ENCODE measurements around the gene FOLR1. TPM values are rescaled to one million over a fixed set of nuclear protein-coding genes. Genes with fewer than 3 reads are reported as not detected.

FOLR1 gene
- total and polyA plus RNA-seq, 2 donors = 0.18 to 1.1 TPM

Other genes with a start within 250 kb of the FOLR1 start
- 6.0 TPM for gene IL18BP, start 193.2 kb upstream of the FOLR1 start, total RNA-seq
- gene IL18BP, start 193.2 kb upstream of the FOLR1 start, polyA plus RNA-seq = 14.2 TPM
- 193 TPM for gene NUMA1, start 111.6 kb upstream of the FOLR1 start, total RNA-seq
- 219 TPM for gene NUMA1, start 111.6 kb upstream of the FOLR1 start, polyA plus RNA-seq
- 5.0 TPM for gene LRRC51, start 111.3 kb upstream of the FOLR1 start, total RNA-seq
- gene LRRC51, start 111.3 kb upstream of the FOLR1 start, polyA plus RNA-seq = 8.3 TPM
- 32.4 TPM for gene LAMTOR1, start 88.8 kb upstream of the FOLR1 start, total RNA-seq
- 147 TPM for gene LAMTOR1, start 88.8 kb upstream of the FOLR1 start, polyA plus RNA-seq
- not detected for gene TOMT, start 86.2 kb upstream of the FOLR1 start, total RNA-seq
- gene TOMT, start 86.2 kb upstream of the FOLR1 start, polyA plus RNA-seq = not detected
- 7.7 TPM for gene ANAPC15, start 79.4 kb upstream of the FOLR1 start, total RNA-seq
- gene ANAPC15, start 79.4 kb upstream of the FOLR1 start, polyA plus RNA-seq = 54.9 TPM
- gene FOLR3, start 56.4 kb upstream of the FOLR1 start, total RNA-seq = not detected
- 0.28 TPM for gene FOLR3, start 56.4 kb upstream of the FOLR1 start, polyA plus RNA-seq
- gene FOLR2, start 24.7 kb downstream of the FOLR1 start, total RNA-seq = 19.6 TPM
- gene FOLR2, start 24.7 kb downstream of the FOLR1 start, polyA plus RNA-seq = 31.9 TPM
- 40.2 TPM for gene INPPL1, start 32.6 kb downstream of the FOLR1 start, total RNA-seq
- gene INPPL1, start 32.6 kb downstream of the FOLR1 start, polyA plus RNA-seq = 86.0 TPM
- 0.90 TPM for gene PHOX2A, start 52.0 kb downstream of the FOLR1 start, total RNA-seq
- gene PHOX2A, start 52.0 kb downstream of the FOLR1 start, polyA plus RNA-seq = 1.1 TPM
- gene CLPB, start 242.4 kb downstream of the FOLR1 start, total RNA-seq = 19.5 TPM
- gene CLPB, start 242.4 kb downstream of the FOLR1 start, polyA plus RNA-seq = 7.5 TPM

All from urinary bladder (tissue), 2 donors.